ENCODE measurements around the gene FAM25G.
"Not testable (repeated sequence)": the region's sequence is repeated elsewhere in the genome, so short reads cannot be mapped to it uniquely, and the experiment has no call there.

The FAM25G gene

GRCh38 chr10:47458466-47459154, 32.9 kb downstream of the FAM25G start:
- Histone ChIP-seq H3K36me3 (ENCODE audit: control insufficient read depth, insufficient read depth, low read length) (no peaks in the 10 kb centered on the region), H3K4me3 (ENCODE audit: low read depth, low read length) (no peak overlapping the region), H3K9ac (ENCODE audit: low read depth, low read length) (no peak overlapping the region), H3K9me3 (ENCODE audit: control insufficient read depth, insufficient read depth, low read length) (no peaks in the 10 kb centered on the region), H3K27me3 (ENCODE audit: control insufficient read depth, insufficient read depth, low read length) (no peaks in the 10 kb centered on the region), H3K4me1 (ENCODE audit: control insufficient read depth, insufficient read depth, low read length) (no peaks in the 10 kb centered on the region)

DNA sequence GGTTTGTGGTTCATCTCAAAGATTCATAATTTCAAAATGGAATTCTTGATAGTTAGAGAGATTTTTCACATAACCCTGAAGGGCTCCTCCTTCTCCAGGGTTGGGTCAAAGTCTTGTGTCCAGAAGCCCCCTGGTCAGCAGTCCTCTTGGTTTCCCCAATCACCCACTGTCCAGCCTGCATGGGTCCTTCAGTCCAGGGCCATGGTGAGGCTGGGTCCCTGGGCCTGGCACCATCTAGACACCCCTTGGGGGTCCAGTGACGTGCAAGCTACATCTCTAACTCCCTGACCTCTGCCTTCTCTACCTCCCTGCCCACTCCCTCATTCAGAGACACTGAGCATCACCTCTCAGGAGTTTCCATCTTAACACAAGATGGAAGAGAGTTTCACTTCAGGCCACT, 33.7 kb downstream of the FAM25G start:
- Histone ChIP-seq H3K9me3 (ENCODE audit: control insufficient read depth, insufficient read depth, low read length) (no peaks in the 10 kb centered on the region), H3K27me3 (ENCODE audit: control insufficient read depth, insufficient read depth, low read length) (no peaks in the 10 kb centered on the region), H3K36me3 (ENCODE audit: control insufficient read depth, insufficient read depth, low read length) (no peaks in the 10 kb centered on the region), H3K4me1 (ENCODE audit: control insufficient read depth, insufficient read depth, low read length) (no peaks in the 10 kb centered on the region), H3K9ac (ENCODE audit: low read depth, low read length) (no peak overlapping the region), H3K4me3 (ENCODE audit: low read depth, low read length) (no peak overlapping the region)

GRCh38 chr10:47457528-47457820, 34.0 kb downstream of the FAM25G start:
- no peaks in the 10 kb centered on the region for H3K4me1 ChIP-seq (ENCODE audit: control insufficient read depth, insufficient read depth, low read length)

GRCh38 chr10:47456794-47457527, 34.5 kb downstream of the FAM25G start:
- Histone ChIP-seq H3K27me3 (ENCODE audit: control insufficient read depth, insufficient read depth, low read length) (no peaks in the 10 kb centered on the region), H3K4me3 (ENCODE audit: low read depth, low read length) (no peak overlapping the region), H3K9me3 (ENCODE audit: control insufficient read depth, insufficient read depth, low read length) (no peaks in the 10 kb centered on the region), H3K9ac (ENCODE audit: low read depth, low read length) (no peak overlapping the region), H3K36me3 (ENCODE audit: control insufficient read depth, insufficient read depth, low read length) (no peaks in the 10 kb centered on the region), H3K4me1 (ENCODE audit: control insufficient read depth, insufficient read depth, low read length) (no peaks in the 10 kb centered on the region)

More at GRCh38 chr10:47457528-47457820, 34.0 kb downstream of the FAM25G start:
- Histone ChIP-seq H3K9ac (ENCODE audit: low read depth, low read length) (no peak overlapping the region), H3K4me3 (ENCODE audit: low read depth, low read length) (no peak overlapping the region), H3K9me3 (ENCODE audit: control insufficient read depth, insufficient read depth, low read length) (no peaks in the 10 kb centered on the region), H3K27me3 (ENCODE audit: control insufficient read depth, insufficient read depth, low read length) (no peaks in the 10 kb centered on the region), H3K36me3 (ENCODE audit: control insufficient read depth, insufficient read depth, low read length) (no peaks in the 10 kb centered on the region)

DNA sequence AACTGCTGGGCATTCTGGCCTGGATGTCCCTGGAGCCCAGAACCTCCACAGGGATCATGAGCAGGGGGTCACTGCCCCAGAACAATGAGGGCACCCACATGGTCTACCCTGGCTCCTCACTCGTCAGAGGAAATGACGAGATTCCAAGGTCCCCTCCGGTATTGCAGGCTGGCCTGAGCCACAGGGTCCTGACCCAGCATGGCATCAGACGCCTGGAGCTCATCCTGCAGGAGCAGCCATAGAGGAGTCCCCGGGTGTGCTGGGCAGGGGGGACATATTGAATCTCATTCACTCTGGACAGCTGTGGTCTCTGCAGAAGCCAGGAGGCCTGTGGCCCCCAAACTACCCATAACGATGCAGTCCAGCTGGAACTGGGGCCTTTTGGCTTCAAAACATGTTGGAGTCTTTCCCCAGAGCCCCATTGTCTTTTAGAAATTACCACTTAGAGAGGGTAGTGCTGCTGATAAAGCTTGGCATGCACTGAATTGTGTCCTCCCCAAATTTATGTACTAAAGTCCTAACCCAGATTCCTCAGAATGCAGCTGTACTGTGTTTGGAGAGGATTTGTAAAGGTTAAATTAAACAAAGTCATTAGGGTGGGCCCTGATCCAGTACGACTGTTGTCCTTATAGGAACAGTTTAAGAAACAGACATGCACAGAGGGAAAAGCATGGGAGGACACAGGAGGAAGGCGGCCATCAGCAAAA, 35.3 kb downstream of the FAM25G start:
- Histone ChIP-seq H3K36me3 (ENCODE audit: control insufficient read depth, insufficient read depth, low read length) (no peaks in the 10 kb centered on the region), H3K4me1 (ENCODE audit: control insufficient read depth, insufficient read depth, low read length) (no peaks in the 10 kb centered on the region), H3K27me3 (ENCODE audit: control insufficient read depth, insufficient read depth, low read length) (no peaks in the 10 kb centered on the region), H3K4me3 (ENCODE audit: low read depth, low read length) (no peak overlapping the region), H3K9me3 (ENCODE audit: control insufficient read depth, insufficient read depth, low read length) (no peaks in the 10 kb centered on the region), H3K9ac (ENCODE audit: low read depth, low read length) (no peak overlapping the region)

- not testable (repeated sequence) for H3K9ac ChIP-seq (ENCODE audit: low read depth, low read length)
Measured at GRCh38 chr10:47455350-47456078, 36.0 kb downstream of the FAM25G start.

DNA sequence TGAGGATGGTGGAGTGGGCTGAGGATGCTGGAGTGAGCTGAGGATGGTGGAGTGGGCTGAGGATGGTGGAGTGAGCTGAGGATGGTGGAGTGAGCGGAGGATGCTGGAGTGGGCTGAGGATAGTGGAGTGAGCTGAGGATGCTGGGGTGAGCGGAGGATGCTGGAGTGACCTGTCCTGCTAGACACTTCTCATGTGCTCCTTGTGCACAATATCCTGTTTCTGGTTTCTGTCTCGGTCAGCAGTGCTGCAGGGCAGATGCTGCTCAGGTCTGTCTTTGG, 36.8 kb downstream of the FAM25G start:
- Histone ChIP-seq H3K27me3 (ENCODE audit: control insufficient read depth, insufficient read depth, low read length) (no peaks in the 10 kb centered on the region), H3K9ac (ENCODE audit: low read depth, low read length) (no peak overlapping the region), H3K9me3 (ENCODE audit: control insufficient read depth, insufficient read depth, low read length) (no peaks in the 10 kb centered on the region), H3K4me1 (ENCODE audit: control insufficient read depth, insufficient read depth, low read length) (no peaks in the 10 kb centered on the region), H3K4me3 (ENCODE audit: low read depth, low read length) (no peak overlapping the region), H3K36me3 (ENCODE audit: control insufficient read depth, insufficient read depth, low read length) (no peaks in the 10 kb centered on the region)

More at GRCh38 chr10:47455350-47456078, 36.0 kb downstream of the FAM25G start:
- not testable (repeated sequence) for H3K9me3 ChIP-seq (ENCODE audit: control insufficient read depth, insufficient read depth, low read length); H3K4me3 ChIP-seq (ENCODE audit: low read depth, low read length); H3K4me1 ChIP-seq (ENCODE audit: control insufficient read depth, insufficient read depth, low read length); H3K27me3 ChIP-seq (ENCODE audit: control insufficient read depth, insufficient read depth, low read length); H3K36me3 ChIP-seq (ENCODE audit: control insufficient read depth, insufficient read depth, low read length)

DNA sequence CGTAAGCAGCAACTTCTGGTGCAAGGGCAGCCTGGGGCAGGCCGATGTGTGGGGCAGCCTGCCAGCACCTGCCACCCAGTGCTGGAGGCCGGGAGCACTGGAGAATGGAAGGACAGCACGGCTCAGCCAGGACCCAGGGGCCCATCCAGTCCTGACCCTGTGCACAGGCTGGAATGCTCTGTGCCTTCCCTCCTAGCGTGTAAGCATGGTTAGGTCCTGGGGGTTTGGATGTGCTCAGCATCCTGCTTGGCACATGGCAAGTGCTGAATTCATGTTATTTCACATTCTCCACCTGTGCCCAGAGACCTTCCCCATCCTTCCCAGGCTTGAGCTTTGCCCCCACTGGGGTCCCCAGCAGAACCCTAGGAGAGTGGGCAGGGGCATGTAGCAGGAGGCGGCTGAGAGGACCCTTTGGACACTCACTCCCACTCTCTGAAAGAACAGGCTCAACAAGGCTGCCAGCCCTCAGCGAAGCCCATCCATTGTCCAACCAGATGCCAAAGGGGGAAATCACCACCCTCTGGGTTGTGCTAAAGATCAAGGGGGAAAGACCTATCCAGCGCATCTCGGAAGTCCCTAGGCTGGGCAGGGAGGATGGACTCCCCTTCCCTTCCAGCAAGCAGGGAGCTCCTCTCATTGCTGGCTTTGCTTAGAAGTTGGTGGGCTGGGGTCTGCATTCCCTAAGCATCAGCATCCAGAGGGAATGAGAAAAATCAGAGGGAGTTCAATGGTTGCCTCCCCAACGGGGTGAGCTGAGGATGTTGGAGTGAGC, 37.3 kb downstream of the FAM25G start:
- H3K4me3 ChIP-seq (ENCODE audit: low read depth, low read length), result no peak overlapping the region
- no peaks in the 10 kb centered on the region for H3K36me3 ChIP-seq (ENCODE audit: control insufficient read depth, insufficient read depth, low read length)
- no peak overlapping the region for H3K9ac ChIP-seq (ENCODE audit: low read depth, low read length)
- no peaks in the 10 kb centered on the region for H3K9me3 ChIP-seq (ENCODE audit: control insufficient read depth, insufficient read depth, low read length)
- no peaks in the 10 kb centered on the region for H3K27me3 ChIP-seq (ENCODE audit: control insufficient read depth, insufficient read depth, low read length)
- H3K4me1 ChIP-seq (ENCODE audit: control insufficient read depth, insufficient read depth, low read length), result no peaks in the 10 kb centered on the region

GRCh38 chr10:47453141-47454007, 38.1 kb downstream of the FAM25G start:
- Histone ChIP-seq H3K27me3 (ENCODE audit: control insufficient read depth, insufficient read depth, low read length) (no peaks in the 10 kb centered on the region), H3K9me3 (ENCODE audit: control insufficient read depth, insufficient read depth, low read length) (no peaks in the 10 kb centered on the region), H3K4me3 (ENCODE audit: low read depth, low read length) (no peak overlapping the region), H3K36me3 (ENCODE audit: control insufficient read depth, insufficient read depth, low read length) (no peaks in the 10 kb centered on the region), H3K9ac (ENCODE audit: low read depth, low read length) (no peak overlapping the region), H3K4me1 (ENCODE audit: control insufficient read depth, insufficient read depth, low read length) (no peaks in the 10 kb centered on the region)

GRCh38 chr10:47452495-47453140, 38.9 kb downstream of the FAM25G start:
- Histone ChIP-seq H3K9ac (ENCODE audit: low read depth, low read length) (no peak overlapping the region), H3K27me3 (ENCODE audit: control insufficient read depth, insufficient read depth, low read length) (no peaks in the 10 kb centered on the region), H3K9me3 (ENCODE audit: control insufficient read depth, insufficient read depth, low read length) (no peaks in the 10 kb centered on the region), H3K36me3 (ENCODE audit: control insufficient read depth, insufficient read depth, low read length) (no peaks in the 10 kb centered on the region), H3K4me3 (ENCODE audit: low read depth, low read length) (no peak overlapping the region), H3K4me1 (ENCODE audit: control insufficient read depth, insufficient read depth, low read length) (no peaks in the 10 kb centered on the region)
